Right lung (tissue), 10 donors: ENCODE measurements around the gene OR10D3. TPM values are rescaled to one million over a fixed set of nuclear protein-coding genes. Genes with fewer than 3 reads are reported as not detected.
A peak's percentile ranks its signal among the peaks of the same experiment; 100 is the strongest.
"Not testable (repeated sequence)": the region's sequence is repeated elsewhere in the genome, so short reads cannot be mapped to it uniquely, and the experiment has no call there.

Experiments
- DNase-seq, 2 donors: peaks; one replicate each; pipeline ENCODE4 v3.0.0-alpha.2; 2013
- long read RNA-seq, 8 donors: transcript quantifications; one replicate each; lab custom pipeline, GENCODE V29; 2026
- polyA plus RNA-seq, 5 donors: library from polyadenylated mRNA; unstranded; fragments of 120-200 nt; gene quantifications; one replicate each; pipeline versions ENCODE4 v1.2.1 to v1.2.3, GENCODE V29; 2013; ENCODE audit warnings: inconsistent platforms in 1 of 5, low replicate concordance in 1 of 5; ENCODE audit not compliant: insufficient read length in 5 of 5, insufficient read depth in 1 of 5

The OR10D3 gene, protein sequence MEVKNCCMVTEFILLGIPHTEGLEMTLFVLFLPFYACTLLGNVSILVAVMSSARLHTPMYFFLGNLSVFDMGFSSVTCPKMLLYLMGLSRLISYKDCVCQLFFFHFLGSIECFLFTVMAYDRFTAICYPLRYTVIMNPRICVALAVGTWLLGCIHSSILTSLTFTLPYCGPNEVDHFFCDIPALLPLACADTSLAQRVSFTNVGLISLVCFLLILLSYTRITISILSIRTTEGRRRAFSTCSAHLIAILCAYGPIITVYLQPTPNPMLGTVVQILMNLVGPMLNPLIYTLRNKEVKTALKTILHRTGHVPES
- not detected for polyA plus RNA-seq
- long read RNA-seq, donor 1 = 0 reads
- long read RNA-seq, donor 2 = 0 reads
- long read RNA-seq, donor 3 = 0 reads
- long read RNA-seq, donor 4 = 0 reads
- long read RNA-seq, donor 5 = 0 reads
- long read RNA-seq, donor 6 = 0 reads
- long read RNA-seq, donor 7 = 0 reads
- long read RNA-seq, donor 8 = 0 reads

GRCh38 chr11:124183068-124183467 lies at the start of gene OR10D3:
Gene OR10D3 (plus strand): TSS chr11:124183345. CDS start chr11:124185270, 1,925 bp downstream.
- DNase-seq = no peak

GRCh38 chr11:124143034-124143433 lies 40.1 kb upstream of the OR10D3 start:
- DNase-seq = no peak

GRCh38 chr11:124147951-124148350 lies 35.2 kb upstream of the OR10D3 start:
- no peak for DNase-seq

DNA sequence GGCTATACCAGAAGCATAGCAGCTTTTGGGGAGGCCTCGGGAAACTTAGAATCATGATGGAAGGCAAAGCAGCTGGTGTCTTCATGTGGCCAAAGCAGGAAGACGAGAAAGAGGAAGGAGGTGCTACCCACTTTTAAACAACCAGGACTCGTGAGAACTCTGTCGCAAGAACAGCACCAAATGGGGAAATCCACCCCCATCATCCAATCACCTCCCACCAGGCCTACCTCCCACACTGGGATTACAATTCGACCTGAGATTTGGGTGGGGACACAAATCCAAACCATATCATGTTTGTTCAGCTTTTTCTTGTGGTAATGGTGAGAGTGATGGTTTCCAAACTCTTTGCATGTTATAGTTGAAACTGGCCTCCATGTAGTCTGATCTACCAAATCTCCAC lies 32.5 kb upstream of the OR10D3 start:
- DNase-seq = no peak

- DNase-seq = no peak
Measured at GRCh38 chr11:124152770-124153407, 30.3 kb upstream of the OR10D3 start.

- DNase-seq = no peak
Measured at GRCh38 chr11:124153821-124154220, 29.3 kb upstream of the OR10D3 start.

DNA sequence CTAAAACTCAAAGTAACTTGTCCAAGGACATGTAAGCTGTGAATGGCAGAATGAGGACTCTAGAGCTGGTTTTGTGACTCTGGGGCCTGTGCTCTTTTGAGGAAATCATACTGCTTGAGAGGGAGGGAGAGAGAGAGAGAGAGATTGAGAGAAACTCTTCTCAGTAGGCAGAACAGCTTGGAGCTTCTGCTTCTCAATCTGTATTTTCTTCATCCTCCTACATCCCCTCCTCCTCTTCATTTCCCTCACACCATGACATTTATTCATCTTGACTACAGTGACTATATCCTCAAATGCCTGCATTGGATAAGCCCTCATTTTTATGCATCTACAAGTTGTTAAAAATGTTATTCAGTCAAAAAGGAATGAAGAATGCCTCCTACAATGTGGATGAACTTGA lies 23.7 kb upstream of the OR10D3 start:
- DNase-seq = no peak

DNA sequence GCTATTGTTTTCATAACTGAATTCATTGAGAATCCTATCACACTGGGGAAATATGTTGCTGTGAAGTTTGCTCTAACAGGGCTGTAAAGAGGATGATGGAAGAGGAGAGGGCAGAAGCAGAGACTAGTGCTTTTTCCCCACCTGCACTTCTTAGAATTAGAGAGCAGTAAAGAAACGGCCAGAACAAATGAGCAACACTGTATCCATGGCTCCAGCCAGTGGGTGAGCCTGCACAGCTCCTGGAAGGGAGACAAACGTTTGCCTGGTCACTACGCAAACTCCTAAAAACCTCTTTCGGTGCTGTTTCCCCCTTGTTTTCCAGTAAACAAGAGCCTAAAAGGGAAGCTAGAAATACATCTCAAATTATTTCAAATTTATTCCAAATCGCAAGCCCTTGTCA lies 22.2 kb upstream of the OR10D3 start:
- DNase-seq = no peak

DNA sequence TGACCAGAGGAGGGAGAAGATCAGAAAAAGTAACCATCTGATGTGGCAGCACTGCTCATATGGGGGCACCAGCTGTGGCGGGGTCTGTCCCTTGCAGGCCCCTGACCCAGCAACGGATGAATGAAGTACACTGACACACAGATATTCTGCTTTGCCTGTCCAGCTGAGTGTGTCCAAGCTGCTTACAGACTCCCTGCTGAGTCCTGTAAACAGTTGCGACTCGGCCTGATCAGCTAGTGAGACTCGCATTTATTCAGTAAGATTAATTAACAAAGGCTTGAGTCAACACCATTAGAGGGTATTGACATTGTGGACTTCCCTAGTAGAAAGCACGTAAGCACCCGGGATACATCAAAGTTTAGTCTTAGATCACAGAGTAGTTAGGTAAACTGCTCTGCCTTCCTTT lies 15.3 kb upstream of the OR10D3 start:
- DNase-seq = no peak

- no peak for DNase-seq
Measured at GRCh38 chr11:124168796-124169195, 14.3 kb upstream of the OR10D3 start.

- DNase-seq = not testable (repeated sequence)
Measured at GRCh38 chr11:124170315-124170714, 12.8 kb upstream of the OR10D3 start.

GRCh38 chr11:124170801-124171586 lies 12.2 kb upstream of the OR10D3 start:
- no peak for DNase-seq

GRCh38 chr11:124172101-124172500 lies 11.0 kb upstream of the OR10D3 start:
- no peak for DNase-seq

GRCh38 chr11:124172599-124172998 lies 10.5 kb upstream of the OR10D3 start:
- no peak for DNase-seq

GRCh38 chr11:124174001-124174583 lies 9.1 kb upstream of the OR10D3 start:
- DNase-seq = no peak

GRCh38 chr11:124176925-124177715 lies 6.0 kb upstream of the OR10D3 start:
- DNase-seq = no peak

GRCh38 chr11:124179310-124179709 lies 3.8 kb upstream of the OR10D3 start:
- DNase-seq = no peak

- no peak for DNase-seq
Measured at GRCh38 chr11:124190298-124191139, 7.4 kb downstream of the OR10D3 start.

GRCh38 chr11:124193221-124194010 lies 10.3 kb downstream of the OR10D3 start:
- DNase-seq = peak; percentile 53 to 61
